DOHH2 (cell line): ENCODE measurements around the gene MYO1G.

Source experiments
- H3F3A ChIP-seq: fragments of 200-600 bp; sonication (generic), shearing (Covaris generic); 2 replicates; pipeline ENCODE4 v1.6.0; 2016; ENCODE audit warnings: antibody characterized with exemption, mild to moderate bottlenecking; ENCODE audit not compliant: control insufficient read depth, insufficient read depth
- H3K27ac ChIP-seq: fragments of 200-600 bp; sonication (generic); 2 replicates; pipeline ENCODE4 v1.5.1; 2014; ENCODE audit warnings: low read depth, mild to moderate bottlenecking, low read length, moderate library complexity
- H3K27me3 ChIP-seq: fragments of 200-600 bp; sonication (generic); 2 replicates; pipeline ENCODE4 v1.6.1; 2014; ENCODE audit warnings: mild to moderate bottlenecking, low read length, mixed read lengths; ENCODE audit not compliant: control insufficient read depth
- H3K36me3 ChIP-seq: fragments of 200-600 bp; sonication (generic); 2 replicates; pipeline ENCODE4 v1.6.1; 2014; ENCODE audit warnings: mild to moderate bottlenecking, low read length, moderate library complexity, mixed read lengths; ENCODE audit not compliant: control insufficient read depth
- H3K4me1 ChIP-seq: fragments of 200-600 bp; sonication (generic); 2 replicates; pipeline ENCODE4 v1.6.1; 2014; ENCODE audit warnings: mild to moderate bottlenecking, low read length, mixed read lengths; ENCODE audit not compliant: control insufficient read depth
- H3K4me2 ChIP-seq: fragments of 200-600 bp; sonication (generic); 2 replicates; pipeline ENCODE4 v1.6.0; 2014; ENCODE audit warnings: mild to moderate bottlenecking, low read length, moderate library complexity
- H3K4me3 ChIP-seq: fragments of 200-600 bp; sonication (generic); 2 replicates; pipeline ENCODE4 v1.5.1; 2014; ENCODE audit warnings: mild to moderate bottlenecking, low read length, mixed read lengths
- H3K79me2 ChIP-seq: fragments of 200-600 bp; sonication (generic); 2 replicates; pipeline ENCODE4 v1.6.1; 2014; ENCODE audit warnings: mild to moderate bottlenecking, low read length, mixed read lengths; ENCODE audit not compliant: control insufficient read depth
- H3K9me2 ChIP-seq: fragments of 200-600 bp; sonication (generic); replicated peaks from 2 replicates; pipeline ENCODE4 v1.6.1; 2014; ENCODE audit warnings: mild to moderate bottlenecking, low read length, mixed read lengths; ENCODE audit not compliant: control insufficient read depth
- H3K9me3 ChIP-seq: fragments of 200-600 bp; sonication (generic); 2 replicates; pipeline ENCODE4 v1.6.1; 2014; ENCODE audit warnings: antibody characterized with exemption, low read length, mixed read lengths; ENCODE audit not compliant: control insufficient read depth, insufficient read depth
- H4K20me1 ChIP-seq: fragments of 200-600 bp; sonication (generic); 2 replicates; pipeline ENCODE4 v1.6.0; 2014; ENCODE audit warnings: low read depth, mild to moderate bottlenecking, antibody characterized with exemption, low read length, moderate library complexity; ENCODE audit not compliant: control insufficient read depth, insufficient read depth
- EZH2phosphoT487 ChIP-seq: fragments of 200-600 bp; sonication (generic); IDR thresholded peaks from 2 replicates; pipeline ENCODE4 v1.6.1; 2017; ENCODE audit warnings: borderline replicate concordance, mild to moderate bottlenecking, antibody characterized with exemption, low read length, moderate library complexity, mixed read lengths
- TF ChIP-seq, protein P1 (sequence below): fragments of 200-600 bp; sonication (generic); IDR thresholded peaks from one replicate; pipeline ENCODE4 v1.5.1; 2014; ENCODE audit warnings: antibody characterized with exemption, mild to moderate bottlenecking, low read depth, low read length; ENCODE audit not compliant: poor library complexity, severe bottlenecking

The MYO1G gene

DNA sequence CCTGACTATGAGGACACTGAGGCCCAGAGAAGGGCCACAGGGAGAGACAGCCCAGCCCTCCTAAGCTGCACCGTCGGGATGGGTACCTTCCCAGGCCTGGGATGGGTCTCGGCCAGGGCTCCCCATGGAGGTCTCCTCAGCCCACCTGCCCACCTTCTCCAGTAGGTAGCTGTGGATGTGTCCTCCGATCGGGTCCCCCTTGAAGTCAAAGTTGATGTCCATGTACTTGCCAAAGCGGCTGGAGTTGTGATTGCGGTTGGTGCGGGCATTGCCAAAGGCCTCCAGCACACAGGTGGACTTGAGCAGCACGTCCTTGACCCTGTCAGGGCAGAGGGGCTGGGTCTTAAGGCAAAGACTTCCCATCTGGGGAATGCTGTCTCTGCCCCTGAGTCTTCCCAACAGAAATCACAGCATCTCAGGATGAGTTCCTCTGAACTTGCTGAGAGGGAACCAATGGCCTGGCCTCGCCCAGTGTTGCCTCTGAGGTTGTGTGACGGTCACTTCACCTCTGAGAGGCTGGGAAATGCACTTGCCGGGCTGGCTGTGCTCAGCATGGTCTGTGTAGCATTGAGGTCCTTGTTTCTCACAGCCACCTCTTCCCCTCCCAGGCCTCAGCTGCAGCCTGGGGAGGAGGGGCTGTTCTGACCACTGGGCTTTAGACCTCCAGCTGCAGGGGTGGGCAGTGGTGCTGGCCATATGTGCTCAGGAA lies 3.3 kb downstream of the MYO1G start:
- Histone ChIP-seq H3K9me3 (no peaks in the 10 kb centered on the region), H4K20me1 (no peaks in the 10 kb centered on the region), H3K4me3 (no peak overlapping the region), H3K9me2 (no peaks in the 10 kb centered on the region), H3K4me1 (peaks cover 94% of the 10 kb centered on the region), H3K4me2 (peak overlapping the region; percentile 97; the same call in 1 of the 2 replicates), H3K79me2 (peaks cover 55% of the 10 kb centered on the region), H3K36me3 (peaks cover 93% of the 10 kb centered on the region), H3F3A (peaks cover 13% of the 10 kb centered on the region), H3K27me3 (no peaks in the 10 kb centered on the region), H3K27ac (no peak overlapping the region)
- no peak for TF ChIP-seq EZH2phosphoT487
- TF ChIP-seq, protein P1, sequence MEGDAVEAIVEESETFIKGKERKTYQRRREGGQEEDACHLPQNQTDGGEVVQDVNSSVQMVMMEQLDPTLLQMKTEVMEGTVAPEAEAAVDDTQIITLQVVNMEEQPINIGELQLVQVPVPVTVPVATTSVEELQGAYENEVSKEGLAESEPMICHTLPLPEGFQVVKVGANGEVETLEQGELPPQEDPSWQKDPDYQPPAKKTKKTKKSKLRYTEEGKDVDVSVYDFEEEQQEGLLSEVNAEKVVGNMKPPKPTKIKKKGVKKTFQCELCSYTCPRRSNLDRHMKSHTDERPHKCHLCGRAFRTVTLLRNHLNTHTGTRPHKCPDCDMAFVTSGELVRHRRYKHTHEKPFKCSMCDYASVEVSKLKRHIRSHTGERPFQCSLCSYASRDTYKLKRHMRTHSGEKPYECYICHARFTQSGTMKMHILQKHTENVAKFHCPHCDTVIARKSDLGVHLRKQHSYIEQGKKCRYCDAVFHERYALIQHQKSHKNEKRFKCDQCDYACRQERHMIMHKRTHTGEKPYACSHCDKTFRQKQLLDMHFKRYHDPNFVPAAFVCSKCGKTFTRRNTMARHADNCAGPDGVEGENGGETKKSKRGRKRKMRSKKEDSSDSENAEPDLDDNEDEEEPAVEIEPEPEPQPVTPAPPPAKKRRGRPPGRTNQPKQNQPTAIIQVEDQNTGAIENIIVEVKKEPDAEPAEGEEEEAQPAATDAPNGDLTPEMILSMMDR = no peak

DNA sequence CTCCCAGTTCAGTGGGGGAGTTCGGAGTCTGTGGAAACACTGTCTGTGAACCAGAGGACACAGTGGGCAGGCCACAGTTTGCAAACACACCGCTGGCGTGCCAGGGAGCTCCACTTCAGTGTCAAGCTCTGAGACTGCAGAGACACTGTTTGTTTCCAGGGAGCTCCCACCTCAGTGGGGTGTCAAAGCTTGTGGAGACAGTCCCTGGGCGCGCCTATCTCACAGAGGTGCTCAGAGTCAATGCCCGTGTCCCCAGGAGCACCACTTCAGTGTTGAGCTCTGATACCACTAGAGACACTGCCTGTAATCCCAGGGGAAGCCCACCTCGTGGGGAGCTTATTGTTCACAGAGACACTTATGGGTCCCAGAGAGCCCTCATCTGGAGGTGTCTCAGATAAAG lies 4.3 kb downstream of the MYO1G start:
- no peaks in the 10 kb centered on the region for H3K27me3 ChIP-seq
- peaks cover 94% of the 10 kb centered on the region for H3K36me3 ChIP-seq
- H4K20me1 ChIP-seq = no peaks in the 10 kb centered on the region
- H3K79me2 ChIP-seq = peaks cover 50% of the 10 kb centered on the region
- H3K9me3 ChIP-seq = no peaks in the 10 kb centered on the region
- H3K4me1 ChIP-seq = peaks cover 94% of the 10 kb centered on the region
- H3K9me2 ChIP-seq = no peaks in the 10 kb centered on the region
- H3K4me3 ChIP-seq = no peak overlapping the region
- no peak overlapping the region for H3K27ac ChIP-seq
- no peak overlapping the region for H3K4me2 ChIP-seq
- no peak for TF ChIP-seq EZH2phosphoT487
- TF ChIP-seq, protein P1 = no peak
- H3F3A ChIP-seq = peaks cover 4% of the 10 kb centered on the region

DNA sequence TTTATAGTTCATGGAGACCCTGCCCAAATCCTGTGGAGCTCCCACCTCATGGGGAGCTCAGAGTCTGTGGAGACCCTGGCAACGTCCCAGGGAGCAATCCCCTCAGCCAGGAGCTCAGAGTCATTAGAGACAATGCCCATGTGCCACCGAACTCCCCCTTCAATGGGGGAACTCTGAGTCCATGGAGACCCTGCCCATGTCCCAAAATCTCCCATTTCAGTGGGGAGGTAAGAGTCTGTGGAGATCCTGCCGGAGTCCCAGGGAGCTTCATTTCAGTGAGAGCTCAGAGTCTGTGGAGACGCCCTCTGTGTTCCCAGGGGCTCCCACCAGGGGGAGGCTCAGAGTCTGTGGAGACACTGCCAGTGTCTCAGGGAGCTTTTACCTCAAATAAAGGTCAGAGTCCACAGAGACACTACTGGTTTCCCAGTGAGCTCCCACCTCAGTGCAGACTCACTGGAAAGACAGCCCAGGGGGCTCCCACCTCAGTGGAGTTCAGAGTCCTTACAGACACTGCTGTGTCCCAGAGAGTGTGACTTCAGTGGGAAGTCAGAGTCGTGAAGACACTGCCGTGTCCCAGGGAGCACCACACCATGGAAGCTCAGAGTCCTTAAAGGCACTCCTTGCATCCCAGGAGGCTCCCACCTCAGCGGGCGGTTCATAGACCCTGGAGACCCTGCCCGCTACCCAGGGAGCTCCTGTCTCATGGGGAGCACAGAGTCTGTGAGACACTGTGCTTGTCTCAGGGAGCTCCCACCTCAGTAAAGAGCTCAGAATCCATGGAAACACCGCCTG lies 5.0 kb downstream of the MYO1G start:
- Histone ChIP-seq H3K4me2 (no peak overlapping the region), H4K20me1 (no peaks in the 10 kb centered on the region)

More for the DNA sequence above, 5.0 kb downstream of the MYO1G start:
- TF ChIP-seq EZH2phosphoT487 = no peak
- TF ChIP-seq, protein P1 = peak; percentile 83
- no peaks in the 10 kb centered on the region for H3K9me3 ChIP-seq
- peaks cover 45% of the 10 kb centered on the region for H3K79me2 ChIP-seq
- no peaks in the 10 kb centered on the region for H3F3A ChIP-seq
- peaks cover 98% of the 10 kb centered on the region for H3K36me3 ChIP-seq
- H3K9me2 ChIP-seq = no peaks in the 10 kb centered on the region
- H3K27ac ChIP-seq = no peak overlapping the region
- H3K4me3 ChIP-seq = no peak overlapping the region
- H3K4me1 ChIP-seq = peaks cover 92% of the 10 kb centered on the region
- no peaks in the 10 kb centered on the region for H3K27me3 ChIP-seq
